ENCODE results near the gene SHROOM2. TPM values are rescaled to one million over a fixed set of nuclear protein-coding genes. Genes with fewer than 3 reads are reported as not detected.

SHROOM2 gene
- total RNA-seq, 1 experiment from 2014 or later = 13.9 TPM

DNA sequence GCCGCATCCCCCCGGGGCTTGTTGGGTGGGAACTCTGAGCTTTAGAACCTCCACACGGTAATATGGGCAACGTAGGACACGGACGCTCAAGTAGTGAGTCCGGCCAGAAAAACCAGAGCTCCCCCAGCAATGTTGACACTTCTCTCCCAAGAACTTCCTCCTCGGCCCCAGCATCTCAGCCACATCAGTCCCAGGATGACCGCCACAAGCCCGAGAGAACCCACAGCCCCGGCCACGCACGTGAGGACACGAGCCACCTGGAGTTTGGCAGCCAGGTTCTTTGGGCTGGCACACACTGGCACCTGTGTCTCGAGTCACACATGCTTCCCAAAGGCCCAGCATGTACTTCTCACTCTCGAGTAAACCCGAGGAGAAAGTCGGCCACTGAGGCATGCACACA lies 197.2 kb downstream of the SHROOM2 start:
- no CpG with 5 or more reads among the region's 18 CpGs for WGBS (ENCODE audit: extremely low coverage, insufficient read length, low lambda C conversion rate)
- H3K9me3 ChIP-seq (ENCODE audit: control insufficient read depth, low read depth, low read length) = no peaks in the 10 kb centered on the region
- H3T11ph ChIP-seq (ENCODE audit: low read length) = no peak overlapping the region
- no peak overlapping the region for H3K9ac ChIP-seq (ENCODE audit: extremely low read depth, insufficient read length, low read length)
- H3K27me3 ChIP-seq (ENCODE audit: insufficient read depth, low read length) = no peaks in the 10 kb centered on the region
- peaks cover 0 to 17% (median 8%) of the 10 kb centered on the region in 3 experiments; a peak in 6 of 7 replicates for H3K36me3 Mint-ChIP-seq (ENCODE audit: insufficient read depth in 1 of 3, low read depth in 3 of 3)
- H3K23ac ChIP-seq (ENCODE audit: insufficient read length, low read depth, low read length) = no peak overlapping the region
- H3K18ac ChIP-seq (ENCODE audit: insufficient read length, low read depth, low read length) = no peak overlapping the region
- H3K27ac ChIP-seq (ENCODE audit: insufficient read length, low read depth, low read length) = no peak overlapping the region
- no peak overlapping the region for H3K4ac ChIP-seq (ENCODE audit: low read depth, low read length)
- no peak overlapping the region for H3K4me2 ChIP-seq (ENCODE audit: insufficient read depth, insufficient read length, low read length)
- no peak for DNase-seq
- H4K8ac ChIP-seq (replicated peaks; ENCODE audit: insufficient read length, low read depth, low read length) = no peak overlapping the region
- no peak overlapping the region for H2BK5ac ChIP-seq (ENCODE audit: insufficient read length, low read length)
- peaks cover 11 to 25% of the 10 kb centered on the region in 2 experiments for H3K4me1 Mint-ChIP-seq
- H2AFZ ChIP-seq (ENCODE audit: low read length) = no peak overlapping the region
- H3K23me2 ChIP-seq (ENCODE audit: insufficient read length, low read depth, low read length, poor library complexity, severe bottlenecking) = no peaks in the 10 kb centered on the region
- no peaks in the 10 kb centered on the region for H3K79me1 ChIP-seq (ENCODE audit: insufficient read depth, low read depth, low read length, poor library complexity, severe bottlenecking)
- no peak overlapping the region for H2BK20ac ChIP-seq (ENCODE audit: low read depth, low read length, poor library complexity, severe bottlenecking)
- no peak overlapping the region for H4K5ac ChIP-seq (ENCODE audit: insufficient read length, low read depth, low read length)
- no peak overlapping the region for H2BK12ac ChIP-seq (ENCODE audit: insufficient read length, low read depth, low read length)
- H2BK120ac ChIP-seq (ENCODE audit: low read depth, low read length, poor library complexity, severe bottlenecking) = no peak overlapping the region
- no peak overlapping the region for H3K27ac Mint-ChIP-seq
- no peaks in the 10 kb centered on the region for H4K20me1 ChIP-seq (ENCODE audit: control insufficient read depth, insufficient read depth, insufficient read length)
- H4K91ac ChIP-seq (ENCODE audit: insufficient read length, low read depth, low read length) = no peak overlapping the region
- no peak overlapping the region for H3K4me3 Mint-ChIP-seq
- no peak overlapping the region for H3K56ac ChIP-seq (ENCODE audit: insufficient read length, low read depth, low read length)
- no peak overlapping the region for H2AK5ac ChIP-seq (ENCODE audit: insufficient read length, low read length)
- no peak overlapping the region for H3K14ac ChIP-seq (ENCODE audit: insufficient read depth, low read length)
- no peak overlapping the region for H2BK15ac ChIP-seq (ENCODE audit: low read depth, low read length)
- no peaks in the 10 kb centered on the region for H3K79me2 ChIP-seq (ENCODE audit: insufficient read depth, low read length)
- H3K27me3 Mint-ChIP-seq (ENCODE audit: low read depth) = no peaks in the 10 kb centered on the region
- no peak for TF ChIP-seq CTCF (conservative IDR thresholded peaks at IDR 0.05)
- H3K9me3 Mint-ChIP-seq = peaks cover 41 to 43% of the 10 kb centered on the region in 2 experiments
- H3K4me1 ChIP-seq (ENCODE audit: insufficient read depth, low read length) = peaks cover 7% of the 10 kb centered on the region; the same call in 1 of the 2 replicates
